K562 (cell line): Measurements from ENCODE around the gene SHISA6. TPM values are rescaled to one million over a fixed set of nuclear protein-coding genes. Genes with fewer than 3 reads are reported as not detected.

Source experiments
- ATAC-seq: fragments of 200-7000 bp; cut with Tn5 transposase; 3 replicates; pipeline ENCODE4 v1.9.1; 2020; ENCODE audit warnings: moderate library complexity
- BruUV-seq: library from RNA; stranded (reverse); fragments of 400-500 nt; replicated peaks from 2 replicates; lab custom pipeline; 2021; lab: Mats Ljungman, UMichigan
- CTCF ChIA-PET: fragments of 300-600 bp; formaldehyde crosslinking; extraction: SDS; loops from one replicate; lab custom pipeline; 2021; ENCODE audit warnings: low intra/inter-chr PET ratio; lab: Yijun Ruan, JAX
- POLR2A ChIA-PET: fragments of 300-600, 350-650 bp; sonication (Branson Sonifier 250); formaldehyde crosslinking; extraction: SDS; loops from one replicate; lab custom pipeline; 2021; ENCODE audit warnings: antibody characterized with exemption, inconsistent platforms; lab: Yijun Ruan, JAX
- DNase-seq, 4 experiments: peaks; one replicate each; pipeline versions ENCODE4 v3.0.0 to v3.0.0-alpha.2; 2011 to 2018; ENCODE audit warnings: low spot score in 3 of 4, mixed read lengths in 3 of 4; ENCODE audit errors: extremely low read depth in 1 of 4
- FAIRE-seq: peaks from 2 replicates; lab custom pipeline; 2011; peaks lifted over from hg19 to GRCh38; lab: Jason Lieb, UNC
- H2AFZ ChIP-seq: 2 replicates; pipeline ENCODE4 v1.6.0; 2011; ENCODE audit warnings: low read depth, low read length, control low read depth, inconsistent platforms
- H3K27ac ChIP-seq: fragments of 200-600 bp; 3 replicates; pipeline ENCODE4 v1.8.0; 2011; ENCODE audit warnings: low read depth, mild to moderate bottlenecking, control low read depth, inconsistent platforms, low read length, moderate library complexity, mixed read lengths; ENCODE audit errors: extremely low read depth
- H3K27me3 ChIP-seq, 2 experiments: fragments of 300-600 bp in 1 of 2; 2 replicates in 1 of 2; 3 replicates in 1 of 2; pipeline versions ENCODE4 v1.6.0 to v1.8.0; 2011; ENCODE audit warnings: inconsistent platforms in 2 of 2, low read length in 2 of 2, mild to moderate bottlenecking in 1 of 2, mixed read lengths in 1 of 2, moderate library complexity in 1 of 2; ENCODE audit not compliant: control insufficient read depth in 2 of 2, insufficient read depth in 2 of 2
- H3K36me3 ChIP-seq: fragments of 300-600 bp; 3 replicates; pipeline ENCODE4 v1.8.0; 2011; ENCODE audit warnings: mild to moderate bottlenecking, low read length, inconsistent platforms; ENCODE audit not compliant: control insufficient read depth, insufficient read depth
- H3K4me1 ChIP-seq, 2 experiments: fragments of 200-600 bp in 1 of 2; replicated peaks in 1 of 2; 2 replicates in 1 of 2; 3 replicates in 1 of 2; pipeline versions ENCODE4 v1.5.1 to v1.8.0; 2011; ENCODE audit warnings: inconsistent platforms in 2 of 2, low read length in 2 of 2, mild to moderate bottlenecking in 1 of 2, mixed read lengths in 1 of 2, moderate library complexity in 1 of 2; ENCODE audit not compliant: control insufficient read depth in 2 of 2, insufficient read depth in 2 of 2
- H3K4me2 ChIP-seq: 2 replicates; pipeline ENCODE4 v1.6.1; 2011; ENCODE audit warnings: low read length, control low read depth, inconsistent platforms, mixed read lengths; ENCODE audit not compliant: insufficient read depth
- H3K4me3 ChIP-seq: fragments of 200-600 bp; sonication (generic), shearing (Covaris generic); 2 replicates; pipeline ENCODE4 v1.5.1; 2016; ENCODE audit warnings: control low read depth, inconsistent platforms
- H3K79me2 ChIP-seq: fragments of 200-600 bp; 3 replicates; pipeline ENCODE4 v1.8.0; 2011; ENCODE audit warnings: low read length, inconsistent platforms; ENCODE audit not compliant: control insufficient read depth, insufficient read depth
- H3K9ac ChIP-seq, 2 experiments: 2 replicates each; pipeline versions ENCODE4 v1.6.0 to v1.6.1; 2011; ENCODE audit warnings: low read depth in 2 of 2, low read length in 2 of 2, control low read depth in 1 of 2, inconsistent platforms in 1 of 2, mild to moderate bottlenecking in 1 of 2, mixed read lengths in 1 of 2; ENCODE audit not compliant: insufficient read depth in 1 of 2
- H3K9me1 ChIP-seq: one replicate; pipeline ENCODE4 v1.6.0; 2011; ENCODE audit warnings: inconsistent platforms, mild to moderate bottlenecking, low read length, moderate library complexity; ENCODE audit not compliant: control insufficient read depth, insufficient read depth
- H3K9me3 ChIP-seq: replicated peaks from 2 replicates; pipeline ENCODE4 v1.5.1; 2011; ENCODE audit warnings: low read depth, low read length, inconsistent platforms; ENCODE audit not compliant: control insufficient read depth, insufficient read depth
- H4K20me1 ChIP-seq: replicated peaks from 2 replicates; pipeline ENCODE4 v1.6.1; 2011; ENCODE audit warnings: low read length, inconsistent platforms, mixed read lengths; ENCODE audit not compliant: control insufficient read depth, insufficient read depth
- CEBPG ChIP-seq, 3 experiments: fragments of 200-800 bp in 1 of 3; sonication (Bioruptor generic) in 1 of 3; sonication (generic) in 1 of 3; formaldehyde crosslinking in 1 of 3; IDR thresholded peaks in 2 of 3; conservative IDR thresholded peaks in 1 of 3; 2 replicates each; pipeline versions ENCODE4 v1.6.1 to v1.8.0; 2016 to 2022; ENCODE audit warnings: missing compliant biosample characterization in 2 of 3, missing genetic modification characterization in 2 of 3, mild to moderate bottlenecking in 1 of 3, missing genetic modification reagents in 1 of 3
- FOXJ3 ChIP-seq: sonication (generic); formaldehyde crosslinking; IDR thresholded peaks from 2 replicates; pipeline ENCODE4 v1.4.0; 2020; ENCODE audit warnings: mild to moderate bottlenecking, missing genetic modification reagents
- MBD2 ChIP-seq: sonication (generic); IDR thresholded peaks from 2 replicates; pipeline ENCODE4 v1.6.1; 2016; ENCODE audit warnings: low read depth, borderline replicate concordance
- RBBP5 ChIP-seq: fragments of 200-600 bp; sonication (generic); IDR thresholded peaks from 2 replicates; pipeline ENCODE4 v1.6.1; 2012; ENCODE audit warnings: borderline replicate concordance, mild to moderate bottlenecking, low read length, control low read depth, inconsistent platforms; ENCODE audit not compliant: insufficient read depth, poor library complexity, severe bottlenecking
- TAL1 ChIP-seq: fragments of 450-650 bp; IDR thresholded peaks from 2 replicates; pipeline ENCODE4 v1.6.1; 2016; ENCODE audit warnings: mild to moderate bottlenecking
- ZNF408 ChIP-seq: fragments of 250-450 bp; sonication (Bioruptor Pico); IDR thresholded peaks from 2 replicates; pipeline ENCODE4 v1.4.0; 2020; ENCODE audit warnings: low read depth, mild to moderate bottlenecking, moderate library complexity
- WGBS: fragments of 100-300 bp; shearing (Covaris generic); methylation state at CpG from one replicate; pipeline ENCODE4 v1.1.6; 2016; ENCODE audit warnings: low coverage, mixed read lengths; ENCODE audit not compliant: insufficient coverage; ENCODE audit errors: missing lambda C conversion rate; 5-methylcytosine and 5-hydroxymethylcytosine counted together
- in situ Hi-C: fragments of 300-500 bp; cut with MboI; formaldehyde crosslinking; loops from 4 replicates; pipeline ENCODE4 v1.15.0; 2018; ENCODE audit warnings: inconsistent platforms, mixed read lengths
- intact Hi-C: fragments of 100-400 bp; cut with micrococcal nuclease; formaldehyde crosslinking; loops from 2 replicates; pipeline ENCODE4 v1.14.2; 2022
- polyA plus RNA-seq, 8 experiments: library from polyadenylated mRNA; depleted of rRNA in 4 of 8; stranded (reverse) in 5 of 8; unstranded in 3 of 8; fragments of >200 nt; fragmentation: Nextera tagmentation in 2 of 8; fragmentation: Illumina TruSeq in 1 of 8; extraction: Ambion mirVana in 2 of 8; extraction: Trizol in 1 of 8; gene quantifications; 2 replicates each; pipeline versions ENCODE4 v1.2.1 to v1.2.3, GENCODE V29; 2011 to 2014; ENCODE audit warnings: inconsistent platforms in 1 of 8, missing spikeins in 1 of 8
- total RNA-seq, 7 experiments: library from RNA; depleted of rRNA in 6 of 7; stranded (reverse); fragments of >200 nt in 6 of 7; fragmentation: Illumina TruSeq in 2 of 7; extraction: Trizol in 2 of 7; gene quantifications; 2 replicates each; pipeline versions ENCODE4 v1.2.1 to v1.2.3, GENCODE V29; 2011 to 2021; ENCODE audit warnings: low replicate concordance in 1 of 7
- TF ChIP-seq, protein P1 (sequence below): fragments of 250-450 bp; sonication (Bioruptor Pico); IDR thresholded peaks from 2 replicates; pipeline ENCODE4 v1.9.0; 2021; ENCODE audit warnings: mild to moderate bottlenecking, inconsistent platforms
- TF ChIP-seq, protein P2 (sequence below): fragments of 450-650 bp; IDR thresholded peaks from one replicate; pipeline ENCODE4 v1.6.1; 2018; ENCODE audit warnings: mild to moderate bottlenecking, moderate library complexity; ENCODE audit not compliant: partially characterized antibody
- TF ChIP-seq, protein P3 (sequence below): fragments of 450-650 bp; IDR thresholded peaks from 2 replicates; pipeline ENCODE4 v1.7.0; 2016; ENCODE audit warnings: borderline replicate concordance

Gene SHISA6
- total and polyA plus RNA-seq, 9 of the 15 experiments (the other 6 are each of a cell fraction or from before 2014, with no cell fraction given) = not detected

DNA sequence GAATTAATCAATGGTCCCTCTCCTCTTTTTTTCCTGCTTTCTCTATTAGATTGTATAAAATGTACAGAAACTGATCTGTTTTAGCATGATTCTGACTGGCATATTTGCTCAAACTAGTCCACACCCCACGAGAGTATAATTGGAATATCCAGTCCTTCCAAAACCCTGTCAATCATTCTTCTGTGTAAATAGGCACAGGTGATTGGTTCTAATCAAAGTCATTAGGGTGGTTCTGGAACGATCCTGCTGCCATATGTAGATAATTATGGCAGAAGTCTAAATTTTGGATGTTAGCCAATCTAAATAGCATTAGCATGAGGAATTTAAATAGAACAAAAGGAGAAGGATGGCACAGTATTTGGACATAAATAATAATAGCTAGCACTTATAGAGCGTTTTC is 165.7 kb downstream of the SHISA6 start:
- POLR2A ChIA-PET = no interaction called here

DNA sequence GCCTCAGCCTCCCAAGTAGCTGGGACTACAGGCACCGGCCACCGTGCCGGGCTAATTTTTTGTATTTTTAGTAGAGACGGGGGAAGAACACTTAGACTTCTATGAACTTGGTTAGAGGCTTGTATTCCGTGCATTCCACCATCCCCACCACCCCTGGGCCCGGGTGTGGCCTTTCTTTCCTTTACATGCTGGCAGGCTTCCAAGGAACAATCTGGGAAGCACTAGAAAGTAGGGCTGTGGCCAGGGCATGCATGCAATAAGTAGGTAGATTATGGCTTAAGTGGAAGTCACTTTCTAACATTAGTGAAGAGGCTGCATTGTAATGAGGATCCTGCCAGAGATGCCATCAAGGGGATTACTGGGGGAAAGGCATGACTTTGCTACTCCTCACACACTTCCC is 171.6 kb downstream of the SHISA6 start:
- Histone ChIP-seq H3K4me2 (no peak overlapping the region), H3K4me1 (no peaks in the 10 kb centered on the region), H3K79me2 (no peaks in the 10 kb centered on the region), H3K4me3 (no peak overlapping the region), H3K27me3 (no peaks in the 10 kb centered on the region), H2AFZ (no peak overlapping the region), H3K9me1 (no peaks in the 10 kb centered on the region), H4K20me1 (no peaks in the 10 kb centered on the region), H3K9ac (no peak overlapping the region), H3K36me3 (no peaks in the 10 kb centered on the region), H3K9me3 (no peaks in the 10 kb centered on the region), H3K27ac (no peak overlapping the region)
- ChIA-PET POLR2A (no interaction called here), CTCF (no interaction called here)
- intact Hi-C loops = no loop called here
- DNase-seq = no peak
- no peak for ATAC-seq
- in situ Hi-C loops = no loop called here
- 0% methylated on average over 6 of the region's 6 CpGs for WGBS
- FAIRE-seq = no peak
- no TSS peak for BruUV-seq
- no peak for TF ChIP-seq MBD2
- TF ChIP-seq TAL1 = no peak
- TF ChIP-seq, protein P1, sequence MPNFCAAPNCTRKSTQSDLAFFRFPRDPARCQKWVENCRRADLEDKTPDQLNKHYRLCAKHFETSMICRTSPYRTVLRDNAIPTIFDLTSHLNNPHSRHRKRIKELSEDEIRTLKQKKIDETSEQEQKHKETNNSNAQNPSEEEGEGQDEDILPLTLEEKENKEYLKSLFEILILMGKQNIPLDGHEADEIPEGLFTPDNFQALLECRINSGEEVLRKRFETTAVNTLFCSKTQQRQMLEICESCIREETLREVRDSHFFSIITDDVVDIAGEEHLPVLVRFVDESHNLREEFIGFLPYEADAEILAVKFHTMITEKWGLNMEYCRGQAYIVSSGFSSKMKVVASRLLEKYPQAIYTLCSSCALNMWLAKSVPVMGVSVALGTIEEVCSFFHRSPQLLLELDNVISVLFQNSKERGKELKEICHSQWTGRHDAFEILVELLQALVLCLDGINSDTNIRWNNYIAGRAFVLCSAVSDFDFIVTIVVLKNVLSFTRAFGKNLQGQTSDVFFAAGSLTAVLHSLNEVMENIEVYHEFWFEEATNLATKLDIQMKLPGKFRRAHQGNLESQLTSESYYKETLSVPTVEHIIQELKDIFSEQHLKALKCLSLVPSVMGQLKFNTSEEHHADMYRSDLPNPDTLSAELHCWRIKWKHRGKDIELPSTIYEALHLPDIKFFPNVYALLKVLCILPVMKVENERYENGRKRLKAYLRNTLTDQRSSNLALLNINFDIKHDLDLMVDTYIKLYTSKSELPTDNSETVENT (CRISPR knock-in tag) = no peak
- TF ChIP-seq, protein P2, sequence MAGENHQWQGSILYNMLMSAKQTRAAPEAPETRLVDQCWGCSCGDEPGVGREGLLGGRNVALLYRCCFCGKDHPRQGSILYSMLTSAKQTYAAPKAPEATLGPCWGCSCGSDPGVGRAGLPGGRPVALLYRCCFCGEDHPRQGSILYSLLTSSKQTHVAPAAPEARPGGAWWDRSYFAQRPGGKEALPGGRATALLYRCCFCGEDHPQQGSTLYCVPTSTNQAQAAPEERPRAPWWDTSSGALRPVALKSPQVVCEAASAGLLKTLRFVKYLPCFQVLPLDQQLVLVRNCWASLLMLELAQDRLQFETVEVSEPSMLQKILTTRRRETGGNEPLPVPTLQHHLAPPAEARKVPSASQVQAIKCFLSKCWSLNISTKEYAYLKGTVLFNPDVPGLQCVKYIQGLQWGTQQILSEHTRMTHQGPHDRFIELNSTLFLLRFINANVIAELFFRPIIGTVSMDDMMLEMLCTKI = no peak
- TF ChIP-seq FOXJ3 (CRISPR knock-in tag) = no peak
- TF ChIP-seq CEBPG (CRISPR knock-in tag; IDR thresholded peaks at IDR 0.05) = no peak
- no peak for TF ChIP-seq CEBPG (tag; conservative IDR thresholded peaks at IDR 0.05 in 1 of 2, IDR thresholded peaks at IDR 0.05 in 1 of 2)
- TF ChIP-seq RBBP5 = no peak

More for the DNA sequence above, 165.7 kb downstream of the SHISA6 start:
- no TSS peak for BruUV-seq
- H4K20me1 ChIP-seq = no peaks in the 10 kb centered on the region
- no peaks in the 10 kb centered on the region for H3K36me3 ChIP-seq
- FAIRE-seq = no peak
- H3K27ac ChIP-seq = no peak overlapping the region
- no peak for ATAC-seq
- H3K9me1 ChIP-seq = no peaks in the 10 kb centered on the region
- H3K4me3 ChIP-seq = no peak overlapping the region
- no peak overlapping the region for H2AFZ ChIP-seq
- no peaks in the 10 kb centered on the region for H3K79me2 ChIP-seq
- intact Hi-C loops = no loop called here
- H3K4me2 ChIP-seq = no peak overlapping the region
- no peaks in the 10 kb centered on the region for H3K4me1 ChIP-seq
- no peak for DNase-seq
- H3K27me3 ChIP-seq = no peaks in the 10 kb centered on the region
- CTCF ChIA-PET = no interaction called here
- no peak for TF ChIP-seq ZNF408 (CRISPR knock-in tag)
- TF ChIP-seq, protein P3, sequence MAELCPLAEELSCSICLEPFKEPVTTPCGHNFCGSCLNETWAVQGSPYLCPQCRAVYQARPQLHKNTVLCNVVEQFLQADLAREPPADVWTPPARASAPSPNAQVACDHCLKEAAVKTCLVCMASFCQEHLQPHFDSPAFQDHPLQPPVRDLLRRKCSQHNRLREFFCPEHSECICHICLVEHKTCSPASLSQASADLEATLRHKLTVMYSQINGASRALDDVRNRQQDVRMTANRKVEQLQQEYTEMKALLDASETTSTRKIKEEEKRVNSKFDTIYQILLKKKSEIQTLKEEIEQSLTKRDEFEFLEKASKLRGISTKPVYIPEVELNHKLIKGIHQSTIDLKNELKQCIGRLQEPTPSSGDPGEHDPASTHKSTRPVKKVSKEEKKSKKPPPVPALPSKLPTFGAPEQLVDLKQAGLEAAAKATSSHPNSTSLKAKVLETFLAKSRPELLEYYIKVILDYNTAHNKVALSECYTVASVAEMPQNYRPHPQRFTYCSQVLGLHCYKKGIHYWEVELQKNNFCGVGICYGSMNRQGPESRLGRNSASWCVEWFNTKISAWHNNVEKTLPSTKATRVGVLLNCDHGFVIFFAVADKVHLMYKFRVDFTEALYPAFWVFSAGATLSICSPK = no peak
- TF ChIP-seq, all 486 proteins: peak for 0
- no peak overlapping the region for H3K9ac ChIP-seq
- in situ Hi-C loops = no loop called here
- WGBS = 0% methylated on average over 2 of the region's 3 CpGs
- no peaks in the 10 kb centered on the region for H3K9me3 ChIP-seq
